ENCODE data around the gene TICRR.

The TICRR gene

DNA sequence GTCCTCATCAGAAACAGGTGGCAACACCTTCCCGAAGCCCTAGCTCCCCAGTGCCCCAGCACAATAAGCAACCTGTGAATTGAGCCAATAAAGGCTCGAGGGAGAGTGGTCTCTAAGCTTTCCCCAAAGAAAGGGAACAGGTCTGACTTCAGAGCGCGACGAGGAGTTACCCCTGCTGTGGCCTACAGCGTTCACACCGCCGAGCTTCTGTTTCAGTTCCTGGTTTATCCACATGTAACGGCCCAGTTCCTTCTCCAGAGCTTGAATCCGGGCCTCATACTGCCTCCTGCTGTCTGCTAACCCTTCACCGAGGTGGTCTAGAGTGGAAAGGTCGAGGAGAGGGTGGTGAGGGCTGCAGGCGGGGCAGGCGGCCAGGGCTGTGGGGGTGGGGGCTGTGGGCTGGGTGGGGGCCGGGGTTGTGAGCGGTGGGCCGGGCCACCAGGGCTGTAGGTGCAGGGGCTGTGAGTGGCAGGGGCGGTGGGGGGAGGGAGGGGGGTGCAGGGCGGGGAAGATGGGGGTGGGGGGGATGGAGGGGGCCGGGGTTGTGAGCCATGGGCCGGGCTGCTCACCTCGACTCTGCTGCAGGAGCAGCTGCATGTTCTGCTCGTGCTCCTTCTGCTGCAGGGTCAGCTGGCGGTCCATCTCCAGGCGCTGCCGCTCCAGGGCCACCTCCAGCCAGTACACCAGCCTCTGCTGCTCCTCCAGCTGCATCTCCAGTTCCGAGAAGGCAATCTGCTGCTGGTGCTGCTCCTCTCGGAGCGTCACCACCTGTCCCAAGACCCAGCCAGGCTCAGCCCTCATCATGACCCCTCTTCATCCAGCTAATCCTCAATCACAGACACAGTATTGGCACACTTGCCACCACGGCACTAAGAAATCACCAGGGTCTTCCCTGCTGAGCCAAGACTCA, 53.8 kb downstream of the TICRR start:
- DNase-seq (ENCODE audit: low spot score) = no peak

DNA sequence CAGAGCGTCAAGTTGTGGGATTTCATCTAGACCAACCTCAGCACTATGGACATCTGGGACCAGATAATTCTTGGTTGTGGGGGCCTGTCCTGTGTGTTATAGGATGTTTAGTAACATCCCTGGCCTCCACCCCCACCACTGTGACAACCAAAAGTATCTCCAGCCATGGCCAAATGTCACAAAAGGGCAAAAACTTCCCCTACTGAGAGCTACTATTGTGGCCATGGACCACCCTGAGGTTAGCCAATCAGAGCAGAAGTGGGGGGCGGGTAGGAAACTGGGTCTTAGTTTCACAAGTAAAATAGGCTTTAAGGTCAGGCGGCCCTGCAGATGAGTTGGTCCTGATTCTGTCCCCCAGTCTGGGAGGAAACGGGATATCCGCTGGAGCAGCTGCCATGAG, 54.6 kb downstream of the TICRR start:
- no peak for DNase-seq (ENCODE audit: low spot score)

DNA sequence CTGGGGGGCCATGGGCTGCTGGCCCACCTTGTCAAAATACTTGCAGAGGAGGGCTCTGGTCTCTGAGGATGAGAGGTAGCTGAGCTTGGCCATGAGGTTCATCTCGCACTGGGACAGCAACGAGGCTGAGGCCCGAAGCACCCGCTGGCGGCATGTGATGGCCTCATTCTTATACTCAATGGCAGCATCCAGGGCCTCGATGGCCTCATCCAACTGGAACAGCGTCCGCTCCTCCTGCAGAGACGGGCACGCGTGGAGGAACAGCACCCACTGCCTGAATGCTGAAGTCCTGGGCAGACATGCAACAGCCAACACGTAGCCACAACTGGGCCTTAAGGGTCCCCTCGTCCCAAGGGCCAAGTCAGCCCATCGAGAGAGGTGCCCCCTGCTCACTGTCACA, 55.0 kb downstream of the TICRR start:
- no peak for DNase-seq (ENCODE audit: low spot score)

DNA sequence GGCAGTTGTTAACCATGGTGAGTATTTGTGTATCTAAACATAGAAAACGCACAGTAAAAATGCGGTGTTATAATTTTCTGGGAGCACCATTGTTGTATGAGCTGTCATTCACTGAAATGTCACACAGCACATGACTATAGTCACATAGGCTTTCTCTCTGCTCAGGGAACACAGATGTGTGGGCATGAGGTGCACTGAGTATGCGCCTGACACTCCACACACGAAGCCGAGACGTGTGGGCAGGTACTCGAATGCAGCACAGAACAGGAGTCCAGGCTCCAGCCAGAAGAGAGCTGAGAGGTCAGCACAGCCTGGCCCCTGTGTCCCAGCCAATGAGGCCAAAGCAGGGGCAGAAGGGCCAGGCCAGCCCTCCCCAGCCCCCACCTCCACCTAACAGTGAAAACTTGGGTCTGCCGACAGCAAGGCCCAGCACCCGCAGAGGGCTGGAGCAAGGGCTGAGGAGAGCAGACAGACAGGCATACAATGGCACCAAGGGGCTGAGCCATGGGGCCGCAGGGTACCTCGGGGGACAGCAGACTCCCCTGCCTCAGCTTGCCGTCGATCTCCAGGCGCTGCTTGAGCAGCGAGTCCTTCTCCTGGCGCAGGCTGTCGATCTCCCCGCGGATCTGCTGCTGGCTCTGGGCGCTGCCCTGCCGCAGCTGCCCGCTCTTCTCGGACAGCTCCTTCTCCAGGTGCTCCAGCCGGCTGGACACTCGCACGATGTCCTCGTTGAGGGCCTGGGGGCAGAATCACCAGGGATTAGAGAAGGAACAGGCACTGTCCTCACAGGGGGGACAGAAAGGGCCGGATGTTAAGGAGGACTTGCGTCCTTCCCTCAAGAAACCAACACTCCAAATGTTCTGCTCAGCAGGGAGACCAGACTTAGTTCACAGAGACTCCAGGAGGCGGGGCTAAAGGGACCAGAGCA, 56.0 kb downstream of the TICRR start:
- DNase-seq (ENCODE audit: low spot score) = no peak

DNA sequence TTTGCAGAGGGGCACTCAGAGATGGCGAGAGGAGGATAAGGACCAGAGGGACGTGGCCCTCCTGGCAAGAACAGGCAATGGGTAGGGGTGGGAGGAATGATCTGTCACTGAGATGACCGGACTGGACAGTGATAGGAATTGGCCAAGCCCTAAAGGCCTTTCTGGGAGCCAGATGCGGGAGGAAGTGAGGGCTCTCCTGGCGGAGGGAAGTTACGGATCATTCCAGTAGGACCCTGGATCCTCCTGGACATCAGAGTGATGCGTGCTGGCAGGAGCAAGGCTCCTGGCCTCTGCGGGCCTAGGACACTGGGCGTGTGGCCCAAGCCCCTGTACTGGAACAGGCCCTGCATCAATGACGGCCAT, 56.6 kb downstream of the TICRR start:
- no peak for DNase-seq (ENCODE audit: low spot score)

DNA sequence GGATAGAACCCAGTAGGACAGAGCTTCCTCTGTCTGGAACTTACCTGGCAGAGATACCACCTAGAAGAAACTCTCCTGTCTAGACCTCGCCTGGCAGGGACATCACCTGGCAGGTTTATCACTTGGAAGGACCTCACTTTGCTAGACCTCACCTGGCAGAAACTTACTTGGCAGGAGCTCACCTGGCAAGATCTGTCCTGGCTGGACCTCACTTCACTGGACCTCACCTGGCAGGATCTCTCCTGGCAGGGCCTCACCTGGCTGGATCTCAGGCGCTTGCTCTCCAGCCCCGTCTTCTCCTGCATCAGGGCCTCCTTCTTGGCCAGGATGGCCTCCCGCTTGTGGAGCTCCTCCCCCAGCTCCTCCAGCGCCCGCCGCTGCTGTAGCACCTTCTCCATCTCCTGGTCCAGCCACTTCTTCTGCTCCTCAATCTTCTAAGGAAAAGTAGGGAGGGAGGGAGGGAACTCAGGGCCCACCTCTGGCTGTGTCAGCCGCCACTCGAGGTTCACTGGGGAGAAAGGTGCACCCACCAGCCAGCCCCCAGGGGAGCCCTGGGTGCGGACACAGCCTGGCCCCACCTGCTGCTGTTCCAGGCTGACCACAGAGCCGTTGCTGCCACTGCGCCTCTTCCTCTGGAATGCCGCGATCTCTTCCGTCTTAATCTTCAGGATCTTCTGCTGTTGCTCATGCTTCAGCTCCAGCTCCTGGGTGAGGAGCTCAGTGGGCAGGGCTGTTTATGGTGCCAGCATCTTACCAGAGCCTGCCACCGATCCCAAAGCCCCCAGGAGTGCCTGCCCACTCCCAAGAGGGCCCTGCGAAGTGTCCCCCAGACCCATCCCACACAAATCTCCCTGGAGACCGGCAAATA, 57.5 kb downstream of the TICRR start:
- DNase-seq (ENCODE audit: low spot score) = no peak

DNA sequence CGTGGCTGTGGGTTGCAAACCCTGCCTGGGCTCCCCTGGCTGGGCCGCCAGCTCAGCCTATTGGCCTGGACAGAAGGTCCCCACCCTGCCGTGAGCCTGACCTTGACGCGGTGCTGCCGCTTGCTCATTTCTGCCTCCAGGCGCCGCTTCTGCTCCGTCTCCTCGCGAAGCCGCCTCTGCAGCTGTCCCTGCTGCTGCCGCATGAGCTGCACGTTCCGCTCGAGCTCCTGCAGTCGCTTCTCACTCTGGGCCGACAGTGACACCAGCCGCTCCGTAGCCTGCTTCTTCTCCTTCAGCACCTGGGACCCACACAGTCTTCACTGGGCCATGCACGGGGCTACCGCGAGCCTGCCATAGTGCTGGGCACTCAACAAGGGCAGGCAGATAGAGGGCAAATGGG, 58.3 kb downstream of the TICRR start:
- DNase-seq (ENCODE audit: low spot score) = no peak

DNA sequence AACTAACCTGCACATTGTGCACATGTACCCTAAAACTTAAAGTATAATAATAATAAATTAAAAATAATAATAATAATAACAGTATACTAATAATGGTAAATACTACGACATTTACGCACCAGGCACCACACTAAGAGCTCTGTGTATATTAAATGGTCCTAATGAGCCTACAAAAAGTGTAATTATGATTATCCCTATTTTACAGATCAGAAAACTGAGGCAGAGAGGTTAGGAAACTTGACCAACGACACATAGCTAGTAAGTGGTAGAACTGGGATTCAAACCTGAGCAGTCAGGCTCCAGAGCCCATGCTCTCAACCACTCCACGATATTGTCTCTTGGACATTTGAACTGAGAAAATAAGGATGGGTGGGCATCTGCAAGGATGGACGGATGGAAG, 65.0 kb downstream of the TICRR start:
- no peak for DNase-seq (ENCODE audit: low spot score)

DNA sequence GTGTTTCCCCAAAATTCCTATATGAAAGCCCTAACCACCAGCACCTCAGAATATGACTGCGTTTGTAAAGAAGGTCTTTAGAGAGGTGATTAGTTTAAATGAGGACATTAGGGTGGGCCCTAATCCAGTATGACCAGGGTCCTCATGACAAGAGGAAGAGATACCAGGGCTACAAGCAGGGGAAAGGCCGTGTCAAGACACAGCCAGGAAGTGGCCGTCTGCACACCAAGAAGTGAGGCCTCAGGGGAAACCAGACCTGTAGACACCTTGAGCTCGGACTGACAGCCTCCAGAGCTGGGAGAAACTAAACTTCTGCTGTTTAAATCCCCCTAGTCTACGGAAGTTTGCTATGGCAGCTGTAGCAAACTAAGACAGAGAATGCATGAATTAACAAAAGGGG, 65.8 kb downstream of the TICRR start:
- no peak for DNase-seq (ENCODE audit: low spot score)

DNA sequence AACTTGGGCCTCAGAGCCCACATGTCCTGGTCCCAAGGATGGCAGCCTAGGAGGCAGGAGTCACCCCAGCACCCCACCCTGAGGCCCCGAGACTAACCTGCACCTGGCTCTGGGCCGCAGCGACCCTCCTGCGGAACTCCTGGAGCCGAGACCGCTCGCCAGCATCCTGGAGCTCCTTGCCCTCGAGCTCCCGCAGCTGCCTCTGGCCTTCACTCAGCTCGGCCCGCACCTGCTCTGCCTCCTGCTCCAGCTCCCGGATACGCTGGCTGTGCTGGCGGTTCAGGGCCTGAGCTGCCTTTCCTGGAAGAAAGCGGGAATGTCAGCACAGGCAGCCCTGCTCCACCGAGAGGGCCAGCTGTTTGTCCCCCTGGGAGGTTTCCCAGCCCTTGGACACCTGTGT, 66.8 kb downstream of the TICRR start:
- peak; percentile 23 for DNase-seq (ENCODE audit: low spot score)

DNA sequence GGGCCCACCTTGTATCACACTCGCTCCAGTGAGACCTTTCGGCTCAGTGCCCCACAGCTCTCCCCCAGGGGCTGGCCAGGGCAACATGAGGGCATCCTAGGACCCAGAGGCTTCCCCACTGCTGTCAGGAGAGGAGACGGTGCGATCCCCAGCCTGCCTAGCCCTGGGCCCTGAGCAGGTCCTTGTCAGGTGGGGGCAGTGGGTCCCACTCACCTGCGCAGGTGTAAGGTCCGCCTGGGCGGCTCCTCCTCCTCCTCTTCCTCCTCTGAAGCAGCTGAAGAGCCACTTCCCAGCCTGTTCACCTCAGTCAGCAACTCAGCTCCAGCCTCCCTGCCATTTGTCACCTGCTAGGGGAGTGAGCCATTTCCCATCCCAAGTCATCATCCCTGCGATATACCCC, 70.4 kb downstream of the TICRR start:
- no peak for DNase-seq (ENCODE audit: low spot score)

DNA sequence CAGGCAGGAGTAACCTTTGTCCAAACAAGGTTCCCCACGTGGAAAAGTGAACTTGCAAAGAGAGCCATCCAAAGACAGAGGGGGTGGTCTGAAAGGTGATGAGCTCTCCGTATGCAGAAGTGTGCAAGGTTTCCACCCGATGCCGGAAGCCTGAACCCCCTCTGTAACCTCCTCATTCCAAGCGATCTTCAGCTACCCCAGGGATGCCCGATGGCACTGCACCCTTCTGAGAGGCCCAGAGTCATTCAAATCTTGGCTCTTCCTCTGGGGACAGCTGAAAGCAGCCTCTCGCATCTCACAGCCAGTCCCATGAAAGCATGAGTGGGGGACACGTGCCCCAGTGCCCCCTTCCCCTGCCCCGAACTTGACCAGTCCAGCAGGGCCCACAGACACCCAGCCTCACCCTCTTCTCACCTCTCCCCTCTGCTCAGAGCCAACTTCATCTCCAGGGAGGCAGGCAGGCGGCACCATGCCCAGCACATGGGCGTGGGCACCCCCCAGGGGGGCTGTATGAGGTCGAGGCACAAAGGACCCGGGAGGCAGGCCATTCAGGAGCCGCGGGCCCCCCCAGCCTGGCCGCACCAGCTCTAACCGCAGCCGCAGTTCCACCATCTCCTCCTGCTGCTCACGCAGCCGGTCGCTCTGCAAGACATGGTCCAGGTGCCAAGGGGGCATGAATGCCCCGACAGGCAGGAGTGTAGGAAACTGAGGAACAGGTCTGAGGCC, 71.3 kb downstream of the TICRR start:
- no peak for DNase-seq (ENCODE audit: low spot score)

DNA sequence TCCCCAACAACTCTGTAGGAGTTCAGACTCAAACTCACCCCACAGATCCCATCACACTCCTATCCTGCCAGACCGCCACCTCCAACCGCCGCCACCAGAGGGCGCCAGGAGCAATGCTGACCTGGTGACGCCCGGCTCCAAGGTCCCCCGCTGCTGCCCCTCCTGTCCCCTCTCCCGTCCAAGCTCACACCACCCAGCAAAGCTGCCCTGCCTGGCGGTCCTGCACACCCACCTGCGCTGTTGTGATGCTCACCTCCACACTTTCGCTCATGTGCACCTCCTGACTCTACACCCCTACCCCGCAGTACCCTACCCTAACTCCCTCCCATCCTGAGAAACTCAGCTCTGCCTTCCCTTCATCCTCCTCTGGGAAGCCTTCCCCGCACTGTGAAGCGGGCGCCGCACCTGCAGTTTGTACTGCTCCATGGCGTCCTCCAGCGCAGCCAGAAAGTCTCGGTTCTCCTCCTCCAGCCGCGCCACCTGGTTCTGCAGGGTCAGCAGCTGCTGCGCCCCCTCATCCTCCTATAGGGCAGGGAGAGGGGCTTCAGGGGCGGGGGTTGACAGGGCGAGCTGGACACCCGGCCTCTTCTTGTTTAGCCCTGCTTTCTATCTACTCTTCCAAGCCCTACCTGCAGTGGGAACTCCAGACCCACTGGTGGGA, 72.1 kb downstream of the TICRR start:
- DNase-seq (ENCODE audit: low spot score) = peak; percentile 89

DNA sequence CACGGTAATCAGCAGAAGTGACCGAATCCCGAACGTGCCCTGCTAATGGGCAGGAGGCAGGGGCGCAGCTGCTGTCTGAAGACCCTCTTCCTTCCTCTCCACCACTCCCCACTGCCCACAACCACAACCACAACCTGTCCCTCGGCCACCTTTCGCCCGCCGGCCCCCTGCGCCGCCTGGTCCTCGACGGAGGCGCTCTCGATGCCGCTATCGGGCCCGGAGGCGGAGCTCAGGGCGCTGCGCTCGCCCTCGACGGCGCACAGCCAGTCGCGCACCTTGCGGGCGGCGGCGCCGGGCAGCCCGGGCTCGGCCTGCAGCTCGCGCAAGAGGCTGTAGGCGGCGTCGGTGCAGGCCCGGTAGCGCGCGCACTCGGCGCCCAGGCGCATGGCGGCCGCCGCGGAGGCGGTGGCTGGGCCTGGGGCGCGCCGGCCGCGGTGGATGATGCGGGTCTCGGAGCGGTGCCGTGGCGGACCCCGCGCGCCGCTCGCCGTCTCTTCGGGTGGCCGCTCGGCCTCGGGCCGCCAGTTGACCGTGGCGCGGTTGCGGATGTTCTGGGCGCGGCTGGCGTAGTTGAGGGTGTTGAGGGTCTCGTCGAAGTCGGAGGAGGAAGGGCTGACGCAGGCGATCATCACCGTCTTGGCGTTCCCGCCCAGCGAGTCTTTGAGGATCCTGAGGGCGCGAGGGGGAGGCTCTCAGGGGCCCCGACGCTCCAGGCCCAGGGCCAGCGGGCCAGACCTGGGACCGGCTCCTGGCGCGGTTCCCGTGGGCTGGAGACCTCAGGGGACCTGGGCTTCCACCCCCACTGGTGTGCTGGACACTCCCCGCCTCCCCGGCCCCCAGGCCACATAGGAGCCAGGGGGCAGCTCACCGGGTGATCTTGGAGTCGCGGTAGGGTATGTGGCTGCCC, 73.1 kb downstream of the TICRR start:
- no peak for DNase-seq (ENCODE audit: low spot score)

DNA sequence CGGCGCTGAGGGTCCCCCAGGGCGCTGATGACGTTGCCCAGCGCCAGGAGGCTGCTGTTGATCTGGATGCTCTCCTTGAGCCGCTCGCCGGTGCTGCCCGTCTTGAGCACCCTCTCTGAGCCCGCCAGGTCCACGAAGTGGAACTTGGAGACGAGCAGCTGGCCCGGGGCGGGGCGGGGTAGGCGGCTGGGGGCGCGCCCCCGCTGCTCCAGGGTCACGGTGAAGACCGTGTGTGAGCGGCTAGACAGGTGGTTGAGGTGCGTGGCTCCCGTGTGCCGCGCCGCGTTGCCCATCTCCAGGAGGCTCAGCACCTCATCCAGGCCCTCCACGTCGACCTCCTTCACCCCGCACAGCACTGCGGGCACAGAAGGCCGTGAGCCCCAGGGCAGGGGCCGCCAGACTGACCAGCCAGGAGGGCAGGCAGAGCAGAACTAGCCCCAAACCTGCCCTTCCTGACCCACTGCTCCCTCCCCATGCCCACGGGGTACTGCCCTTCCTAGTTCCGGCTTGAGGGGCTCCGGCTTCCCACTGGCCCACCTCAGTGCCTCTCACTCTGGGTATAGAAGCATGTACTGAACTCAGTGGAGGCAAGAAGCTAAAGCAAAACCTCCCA, 73.8 kb downstream of the TICRR start:
- no peak for DNase-seq (ENCODE audit: low spot score)

DNA sequence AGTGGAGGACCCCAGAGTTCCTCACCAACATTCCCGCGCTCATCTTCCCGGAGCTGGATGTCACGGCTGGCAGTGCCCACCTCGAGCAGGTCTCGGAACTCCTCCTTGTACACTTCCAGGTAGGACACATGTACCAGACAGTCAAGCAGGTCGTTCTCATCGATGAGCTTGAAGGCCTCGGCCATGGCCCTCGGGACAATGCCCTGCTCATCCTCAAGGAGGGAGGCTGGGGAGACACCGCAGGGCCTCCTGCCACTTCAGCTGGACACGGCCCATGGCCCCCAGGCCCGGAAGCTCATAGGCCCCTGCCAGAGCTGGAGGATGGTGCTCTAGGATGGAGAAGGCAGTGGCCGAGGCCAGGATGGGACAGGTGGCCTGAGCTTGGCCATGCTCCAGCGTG, 74.4 kb downstream of the TICRR start:
- no peak for DNase-seq (ENCODE audit: low spot score)

DNA sequence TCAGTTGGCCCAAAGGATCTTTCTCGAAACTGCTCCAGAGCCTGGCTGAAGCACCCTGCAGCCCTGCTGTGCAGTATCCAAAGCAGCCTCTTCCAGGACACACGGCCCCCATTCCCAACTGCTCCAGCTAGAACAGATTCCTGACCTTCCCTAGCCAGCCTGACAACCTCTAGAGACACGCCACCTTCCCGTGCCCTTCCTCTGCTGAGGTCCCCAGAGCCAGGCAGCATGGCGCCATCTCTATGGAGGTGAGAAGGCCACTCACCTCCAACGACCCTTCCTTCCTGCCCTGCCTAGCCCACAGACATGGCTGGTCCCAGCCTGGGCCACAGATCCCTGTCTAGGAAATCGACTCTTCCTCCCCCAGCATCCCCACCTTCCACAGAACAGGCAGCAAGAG, 76.9 kb downstream of the TICRR start:
- no peak for DNase-seq (ENCODE audit: low spot score)

DNA sequence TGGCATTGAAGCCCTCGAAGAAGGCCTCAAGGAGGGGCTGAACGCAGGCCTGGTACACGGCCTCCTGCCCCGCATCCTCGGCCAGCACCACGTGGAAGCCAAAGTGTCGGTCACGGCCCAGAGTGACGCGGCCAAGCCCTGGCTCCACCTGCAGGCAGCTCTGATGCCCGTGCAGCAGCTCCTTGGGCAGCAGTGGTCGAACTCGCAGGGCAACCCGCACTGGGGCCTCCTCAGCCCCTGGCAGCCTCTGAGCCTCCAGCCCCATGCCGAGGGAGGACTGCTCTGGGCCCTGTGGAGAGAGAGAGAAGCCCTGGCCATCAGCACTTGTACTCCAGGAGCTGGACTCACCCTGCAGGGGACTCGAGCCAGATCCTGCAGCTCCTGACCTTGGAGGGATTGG, 77.4 kb downstream of the TICRR start:
- DNase-seq (ENCODE audit: low spot score) = no peak

DNA sequence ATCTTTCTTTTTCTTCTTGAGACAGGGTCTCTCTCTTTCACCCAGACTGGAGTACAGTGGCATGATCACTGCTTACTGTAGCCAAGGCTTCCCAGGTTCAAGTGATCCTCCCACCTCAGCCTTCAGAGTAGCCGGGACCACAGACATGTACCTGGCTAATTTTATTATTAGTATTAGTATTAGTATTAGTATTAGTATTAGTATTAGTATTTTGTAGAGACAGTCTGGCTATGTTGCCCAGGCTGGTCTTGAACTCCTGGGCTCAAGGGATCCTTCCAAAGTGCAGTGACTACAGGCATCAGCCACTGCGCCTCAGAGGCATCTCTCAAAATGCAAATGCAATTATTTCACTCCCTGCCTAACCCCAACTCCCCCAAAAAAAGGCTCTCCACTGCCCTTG, 78.3 kb downstream of the TICRR start:
- DNase-seq (ENCODE audit: low spot score) = no peak
